GM10266 (cell line): ENCODE measurements around the gene FSD1.

ENCODE experiments used
- DNase-seq: peaks from one replicate; pipeline ENCODE4 v3.0.0; 2012; ENCODE audit errors: extremely low spot score
- CTCF ChIP-seq: IDR thresholded peaks from 2 replicates; pipeline ENCODE4 v1.5.1; 2012; ENCODE audit warnings: mild to moderate bottlenecking, low read depth; ENCODE audit not compliant: control insufficient read depth, insufficient read depth; ENCODE audit errors: missing control alignments

FSD1 gene

GRCh38 chr19:4288091-4288777 lies 16.2 kb upstream of the FSD1 start:
- no peak for TF ChIP-seq CTCF
- no peak for DNase-seq

- no peak for TF ChIP-seq CTCF
- no peak for DNase-seq
Measured at GRCh38 chr19:4291184-4291732, 13.1 kb upstream of the FSD1 start.

- no peak for TF ChIP-seq CTCF
Measured at GRCh38 chr19:4292515-4292914, 11.9 kb upstream of the FSD1 start.

GRCh38 chr19:4294389-4294788 lies 10.0 kb upstream of the FSD1 start:
- no peak for TF ChIP-seq CTCF
- no peak for DNase-seq

More at GRCh38 chr19:4292515-4292914, 11.9 kb upstream of the FSD1 start:
- no peak for DNase-seq

GRCh38 chr19:4295972-4296771 lies 8.2 kb upstream of the FSD1 start:
- no peak for TF ChIP-seq CTCF
- no peak for DNase-seq

GRCh38 chr19:4297901-4298809 lies 6.2 kb upstream of the FSD1 start:
- DNase-seq = no peak
- TF ChIP-seq CTCF = no peak
